Peyer's patch (tissue), 4 donors: ENCODE results near the gene GTSE1. TPM values are rescaled to one million over a fixed set of nuclear protein-coding genes. Genes with fewer than 3 reads are reported as not detected.

ENCODE experiments used
- DNase-seq, 3 donors: peaks; one replicate each; pipeline ENCODE4 v3.0.0-alpha.2; 2017 to 2019
- H3K27ac ChIP-seq, 4 donors: fragments of 200-600 bp; sonication (generic); one replicate each; pipeline ENCODE4 v1.5.1; 2016 to 2019
- H3K27me3 ChIP-seq, 2 donors: fragments of 200-600 bp; sonication (generic); one replicate each; pipeline ENCODE4 v1.5.1; 2019
- H3K36me3 ChIP-seq, 3 donors: fragments of 200-600 bp; sonication (generic); one replicate each; pipeline ENCODE4 v1.5.1; 2016 to 2019
- H3K4me1 ChIP-seq, 4 donors: fragments of 200-600 bp; sonication (generic); one replicate each; pipeline ENCODE4 v1.5.1; 2016 to 2019
- H3K4me3 ChIP-seq, 4 donors: fragments of 200-600 bp; sonication (generic); 1 replicate in 3 of 4; 2 replicates in 1 of 4; pipeline ENCODE4 v1.5.1; 2016 to 2019; ENCODE audit warnings: mild to moderate bottlenecking in 1 of 4
- H3K9me3 ChIP-seq, 4 donors: fragments of 200-600 bp; sonication (generic); one replicate each; pipeline ENCODE4 v1.5.1; 2016 to 2019; ENCODE audit warnings: mild to moderate bottlenecking in 1 of 4
- POLR2A ChIP-seq, 2 donors: fragments of 450-650 bp; IDR thresholded peaks; one replicate each; pipeline ENCODE4 v1.5.1; 2017; ENCODE audit warnings: antibody characterized with exemption in 2 of 2, mild to moderate bottlenecking in 2 of 2, moderate library complexity in 2 of 2
- total RNA-seq, 4 donors: library from RNA; depleted of rRNA; stranded (reverse); fragments of >200 nt; gene quantifications; one replicate each; pipeline ENCODE4 v1.1.0, GENCODE V29; 2016
- TF ChIP-seq, protein P1 (sequence below), 6 experiments: fragments of 450-650 bp in 4 of 6; fragments of 200-600 bp in 2 of 6; sonication (generic) in 1 of 6; IDR thresholded peaks; one replicate each; pipeline ENCODE4 v1.5.1; 2017 to 2019; ENCODE audit warnings: antibody characterized with exemption in 6 of 6, mild to moderate bottlenecking in 3 of 6, moderate library complexity in 1 of 6

GTSE1 gene, protein sequence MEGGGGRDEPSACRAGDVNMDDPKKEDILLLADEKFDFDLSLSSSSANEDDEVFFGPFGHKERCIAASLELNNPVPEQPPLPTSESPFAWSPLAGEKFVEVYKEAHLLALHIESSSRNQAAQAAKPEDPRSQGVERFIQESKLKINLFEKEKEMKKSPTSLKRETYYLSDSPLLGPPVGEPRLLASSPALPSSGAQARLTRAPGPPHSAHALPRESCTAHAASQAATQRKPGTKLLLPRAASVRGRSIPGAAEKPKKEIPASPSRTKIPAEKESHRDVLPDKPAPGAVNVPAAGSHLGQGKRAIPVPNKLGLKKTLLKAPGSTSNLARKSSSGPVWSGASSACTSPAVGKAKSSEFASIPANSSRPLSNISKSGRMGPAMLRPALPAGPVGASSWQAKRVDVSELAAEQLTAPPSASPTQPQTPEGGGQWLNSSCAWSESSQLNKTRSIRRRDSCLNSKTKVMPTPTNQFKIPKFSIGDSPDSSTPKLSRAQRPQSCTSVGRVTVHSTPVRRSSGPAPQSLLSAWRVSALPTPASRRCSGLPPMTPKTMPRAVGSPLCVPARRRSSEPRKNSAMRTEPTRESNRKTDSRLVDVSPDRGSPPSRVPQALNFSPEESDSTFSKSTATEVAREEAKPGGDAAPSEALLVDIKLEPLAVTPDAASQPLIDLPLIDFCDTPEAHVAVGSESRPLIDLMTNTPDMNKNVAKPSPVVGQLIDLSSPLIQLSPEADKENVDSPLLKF
- 10 to 100 TPM in 1 of 4 donors, 1 to 10 TPM in 3; 2.3 to 14.9 (median 5.9) TPM for total RNA-seq

DNA sequence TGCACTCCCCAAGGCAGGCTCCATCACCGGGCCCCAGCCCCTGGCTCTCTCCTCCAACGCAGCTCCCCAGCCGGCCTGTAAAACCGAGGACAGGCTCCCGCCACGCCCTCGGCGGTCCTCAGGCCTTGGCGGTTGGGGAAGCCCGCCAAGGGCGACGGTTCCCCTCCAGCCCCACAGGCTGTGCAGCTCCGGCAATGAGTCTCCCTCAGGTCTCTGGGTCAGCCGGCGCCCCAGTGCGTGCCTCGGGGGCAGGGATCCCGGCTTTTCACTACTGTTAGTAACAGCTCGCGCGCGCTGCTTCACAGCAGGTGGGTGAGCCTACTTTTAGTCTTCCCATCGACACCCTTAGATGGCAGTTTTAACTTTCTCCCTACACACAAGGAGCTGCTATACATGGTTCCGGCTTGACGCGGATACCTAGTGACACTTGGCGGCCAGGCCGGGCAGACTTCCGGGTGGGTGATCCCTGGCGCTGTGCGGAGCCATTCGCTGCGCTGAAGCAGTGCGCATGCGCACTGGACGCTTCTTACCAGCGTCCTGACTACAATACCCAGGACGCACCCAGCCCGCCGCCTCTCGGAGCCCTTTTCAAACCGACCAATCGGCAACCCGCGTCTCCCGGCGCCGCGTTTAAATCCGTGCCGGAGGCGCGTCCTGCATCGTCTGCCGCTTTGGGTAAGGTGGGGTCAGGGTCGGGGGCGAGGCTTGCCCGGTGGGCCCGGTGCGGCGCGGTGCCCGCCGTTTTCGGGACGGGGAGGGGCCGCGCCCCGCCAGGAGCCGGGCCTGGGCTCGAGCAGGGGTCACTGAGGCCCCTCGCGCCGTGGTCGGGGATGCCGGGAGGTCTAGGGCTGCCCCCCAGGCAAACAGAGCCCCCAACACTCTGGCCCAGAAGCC is at the start of gene GTSE1:
GTSE1 (plus strand) TSS at position 614 of the 894 bp plus-strand sequence. CDS start 531 bp downstream, outside the sequence.
- peaks cover 0 to 21% (median 0%) of the 10 kb centered on the region in 3 donors for H3K36me3 ChIP-seq

DNA sequence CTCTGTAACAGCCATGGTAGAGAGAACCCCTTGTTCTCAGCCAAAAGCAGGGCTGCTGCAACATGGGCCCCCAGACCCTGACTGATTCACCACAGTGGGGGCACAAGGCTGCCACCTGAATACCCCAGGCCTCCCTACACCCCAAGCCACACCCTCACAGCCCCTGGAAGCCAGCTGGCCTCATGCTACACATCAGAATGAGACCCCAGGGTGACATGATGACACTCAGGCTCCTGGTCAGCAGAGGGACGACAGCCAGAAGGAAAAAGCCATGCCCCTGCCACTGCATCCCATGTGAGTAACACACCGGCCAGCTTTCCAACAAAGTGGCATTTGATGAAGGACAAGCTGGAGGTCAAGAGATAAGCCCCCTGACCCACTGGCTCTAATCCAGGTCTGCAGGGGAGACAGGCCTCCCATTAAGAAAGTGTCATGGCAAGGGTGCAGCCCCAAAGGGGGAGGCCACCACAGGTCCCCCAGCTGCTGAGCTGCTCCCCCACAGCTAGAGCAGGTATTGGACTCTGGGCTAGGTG is 49.2 kb upstream of the GTSE1 start:
- H3K27me3 ChIP-seq: no peaks in the 10 kb centered on the region
- H3K4me3 ChIP-seq: no peak overlapping the region
- H3K27ac ChIP-seq: no peak overlapping the region
- TF ChIP-seq, protein P1, sequence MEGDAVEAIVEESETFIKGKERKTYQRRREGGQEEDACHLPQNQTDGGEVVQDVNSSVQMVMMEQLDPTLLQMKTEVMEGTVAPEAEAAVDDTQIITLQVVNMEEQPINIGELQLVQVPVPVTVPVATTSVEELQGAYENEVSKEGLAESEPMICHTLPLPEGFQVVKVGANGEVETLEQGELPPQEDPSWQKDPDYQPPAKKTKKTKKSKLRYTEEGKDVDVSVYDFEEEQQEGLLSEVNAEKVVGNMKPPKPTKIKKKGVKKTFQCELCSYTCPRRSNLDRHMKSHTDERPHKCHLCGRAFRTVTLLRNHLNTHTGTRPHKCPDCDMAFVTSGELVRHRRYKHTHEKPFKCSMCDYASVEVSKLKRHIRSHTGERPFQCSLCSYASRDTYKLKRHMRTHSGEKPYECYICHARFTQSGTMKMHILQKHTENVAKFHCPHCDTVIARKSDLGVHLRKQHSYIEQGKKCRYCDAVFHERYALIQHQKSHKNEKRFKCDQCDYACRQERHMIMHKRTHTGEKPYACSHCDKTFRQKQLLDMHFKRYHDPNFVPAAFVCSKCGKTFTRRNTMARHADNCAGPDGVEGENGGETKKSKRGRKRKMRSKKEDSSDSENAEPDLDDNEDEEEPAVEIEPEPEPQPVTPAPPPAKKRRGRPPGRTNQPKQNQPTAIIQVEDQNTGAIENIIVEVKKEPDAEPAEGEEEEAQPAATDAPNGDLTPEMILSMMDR (IDR thresholded peaks at IDR 0.05): no peak
- TF ChIP-seq POLR2A (IDR thresholded peaks at IDR 0.05): no peak
- no peak for DNase-seq
- peaks cover 0 to 21% (median 5%) of the 10 kb centered on the region in 4 donors for H3K4me1 ChIP-seq
- no peaks in the 10 kb centered on the region for H3K9me3 ChIP-seq
- peaks cover 0 to 15% (median 0%) of the 10 kb centered on the region in 3 donors for H3K36me3 ChIP-seq

More for the DNA sequence above, at the start of gene GTSE1:
- TF ChIP-seq POLR2A (IDR thresholded peaks at IDR 0.05): peak; percentile 57 to 65
- TF ChIP-seq, protein P1 (IDR thresholded peaks at IDR 0.05): peak in 5 of 6 experiments; percentile 14 to 47 (median 25)
- Histone ChIP-seq H3K27ac (peak within 1 kb of the TSS; percentile 91 to 95 (median 94)), H3K4me1 (peaks cover 0 to 17% (median 9%) of the 10 kb centered on the region in 4 donors), H3K9me3 (no peaks in the 10 kb centered on the region), H3K27me3 (no peaks in the 10 kb centered on the region), H3K4me3 (peak within 1 kb of the TSS; percentile 49 to 69 (median 58))
- DNase-seq: peak; percentile 97 to 99 (median 98)

DNA sequence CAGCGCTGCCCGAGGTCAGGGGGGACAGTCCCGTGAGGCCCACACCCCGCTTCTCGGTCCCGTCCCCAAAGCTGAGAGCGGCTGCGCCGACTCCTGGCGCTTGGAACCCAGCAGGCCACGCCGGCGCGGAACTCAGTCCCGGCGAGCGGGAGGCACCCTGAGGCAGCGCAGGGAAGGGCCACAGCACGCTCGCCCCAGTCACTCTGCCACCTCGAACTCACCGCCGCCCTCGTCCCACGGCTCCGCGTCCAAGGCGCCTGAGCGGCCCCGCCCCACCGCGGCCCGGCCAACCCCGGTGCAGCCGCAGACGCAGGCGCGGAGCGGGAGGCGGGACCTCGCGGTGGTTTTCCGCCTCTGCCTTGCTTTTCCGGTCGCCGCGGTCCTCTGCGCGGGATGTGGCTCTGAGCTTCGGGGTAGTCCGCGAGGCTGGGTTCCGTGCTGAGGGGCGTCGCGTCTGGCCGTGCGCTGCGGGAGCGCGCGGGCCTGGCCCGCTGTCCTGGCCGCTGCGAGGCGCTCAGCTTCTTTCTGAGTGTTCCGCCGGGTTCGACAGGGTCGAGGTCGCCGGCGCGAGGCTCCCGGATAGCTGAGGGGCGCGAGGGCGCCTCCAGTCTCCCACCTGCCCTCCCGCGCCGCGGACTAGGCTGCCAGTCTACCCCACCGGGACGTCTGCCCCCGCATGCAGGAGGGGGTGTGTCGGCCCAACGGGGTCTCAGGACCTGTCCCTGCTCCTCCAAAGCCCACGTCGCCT is 46.5 kb upstream of the GTSE1 start, which contains the start of gene CDPF1:
CDPF1 (minus strand) TSS at position 259 of the 748 bp plus-strand sequence. CDS start 2,009 bp downstream, outside the sequence.
- Histone ChIP-seq H3K36me3 (no peaks in the 10 kb centered on the region), H3K27ac (peak within 1 kb of the TSS; percentile 85 to 92 (median 90)), H3K9me3 (no peaks in the 10 kb centered on the region), H3K4me3 (peak within 1 kb of the TSS; percentile 65 to 79 (median 76)), H3K27me3 (no peaks in the 10 kb centered on the region), H3K4me1 (peaks cover 0 to 20% (median 5%) of the 10 kb centered on the region in 4 donors)
- TF ChIP-seq POLR2A (IDR thresholded peaks at IDR 0.05): peak; percentile 79 to 96
- TF ChIP-seq, protein P1 (IDR thresholded peaks at IDR 0.05): peak in 2 of 6 experiments; percentile 29 to 38
- DNase-seq: peak; percentile 88 to 97 (median 97)

DNA sequence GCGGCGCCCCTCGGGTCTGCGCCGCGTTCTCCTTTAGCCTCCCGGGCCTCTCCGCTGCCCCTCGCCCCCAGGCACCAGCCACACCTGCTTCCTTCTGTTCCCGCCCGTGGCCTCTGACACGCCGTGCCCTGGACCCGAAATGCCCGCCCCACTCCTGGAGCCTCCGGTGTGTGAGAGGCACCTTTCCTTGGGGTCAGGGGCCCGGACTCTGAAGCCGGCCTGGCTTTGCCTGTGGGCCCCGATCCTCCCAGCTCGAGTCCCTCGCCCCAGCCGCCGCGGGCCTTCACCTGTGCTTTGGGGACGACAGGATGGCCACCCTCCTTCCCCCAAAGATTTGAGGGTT is 45.9 kb upstream of the GTSE1 start:
- H3K36me3 ChIP-seq: no peaks in the 10 kb centered on the region
- H3K27ac ChIP-seq: peak overlapping the region; percentile 85 to 92 (median 90)
- DNase-seq: peak in 1 of 3 donors; percentile 68
- peaks cover 0 to 17% (median 5%) of the 10 kb centered on the region in 4 donors for H3K4me1 ChIP-seq
- H3K4me3 ChIP-seq: peak overlapping the region; percentile 65 to 79 (median 76)
- TF ChIP-seq POLR2A (IDR thresholded peaks at IDR 0.05): no peak
- TF ChIP-seq, protein P1 (IDR thresholded peaks at IDR 0.05): no peak
- H3K27me3 ChIP-seq: no peaks in the 10 kb centered on the region
- no peaks in the 10 kb centered on the region for H3K9me3 ChIP-seq
